Hypothalamus (tissue), 51 donors: Measurements from ENCODE around the gene G6PC2.
"Not testable (repeated sequence)": the region's sequence is repeated elsewhere in the genome, so short reads cannot be mapped to it uniquely, and the experiment has no call there.

Source experiments
- DNase-seq, 51 donors: peaks; one replicate each; lab custom pipeline; 2025; lab: John Stamatoyannopoulos, UW

G6PC2 gene

DNA sequence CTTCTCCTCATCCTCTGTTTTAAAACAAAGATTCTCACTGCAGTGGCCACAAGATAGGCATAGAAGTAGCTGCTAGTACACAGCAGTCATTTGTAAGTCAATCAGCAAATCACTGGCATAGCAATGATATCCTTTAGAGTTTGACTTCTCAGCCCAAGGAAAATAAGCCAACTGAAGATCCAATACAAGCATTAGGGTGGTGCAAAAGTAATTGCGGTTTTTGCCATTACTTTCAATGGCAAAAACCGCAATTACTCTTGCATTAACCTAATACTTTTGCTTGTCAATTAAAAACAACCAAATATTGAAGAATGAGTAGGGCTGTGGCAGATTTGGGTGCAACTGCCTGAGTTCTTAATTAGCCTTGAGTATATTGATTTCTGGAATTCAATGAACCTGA lies 2.8 kb downstream of the G6PC2 start:
- no peak for DNase-seq

GRCh38 chr2:168904358-168904757 lies 3.3 kb downstream of the G6PC2 start:
- DNase-seq, result no peak

- DNase-seq, result no peak
Observed at GRCh38 chr2:168907940-168908662, 7.0 kb downstream of the G6PC2 start.

GRCh38 chr2:168910330-168910729 lies 9.2 kb downstream of the G6PC2 start:
- no peak for DNase-seq

- no peak for DNase-seq
Observed at GRCh38 chr2:168912466-168912865, 11.4 kb downstream of the G6PC2 start.

DNA sequence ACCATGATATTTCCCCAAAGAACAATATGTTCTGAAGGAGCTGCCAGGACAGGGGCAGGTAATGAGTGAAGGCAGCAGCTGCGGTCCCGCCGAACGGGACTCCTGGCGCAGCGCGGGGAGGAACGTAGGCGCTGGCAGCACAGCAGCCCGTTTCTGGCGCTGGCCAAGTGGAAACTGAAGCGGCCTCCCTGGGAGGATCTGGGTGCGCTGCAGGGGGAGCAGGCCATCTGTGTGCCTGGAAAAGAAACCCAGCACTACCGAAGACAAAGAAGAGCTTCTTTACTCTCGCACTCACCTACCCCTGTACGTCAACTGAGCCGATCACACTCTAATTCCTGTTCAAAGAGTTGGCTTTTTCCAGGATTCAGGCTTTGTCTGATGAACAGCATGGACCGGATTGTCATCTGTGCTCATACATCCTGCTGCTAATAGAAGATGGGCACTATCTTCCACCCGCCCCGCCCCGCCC lies 11.8 kb downstream of the G6PC2 start:
- peak in 32 of 51 donors; percentile 2 to 45 (median 10) for DNase-seq

DNA sequence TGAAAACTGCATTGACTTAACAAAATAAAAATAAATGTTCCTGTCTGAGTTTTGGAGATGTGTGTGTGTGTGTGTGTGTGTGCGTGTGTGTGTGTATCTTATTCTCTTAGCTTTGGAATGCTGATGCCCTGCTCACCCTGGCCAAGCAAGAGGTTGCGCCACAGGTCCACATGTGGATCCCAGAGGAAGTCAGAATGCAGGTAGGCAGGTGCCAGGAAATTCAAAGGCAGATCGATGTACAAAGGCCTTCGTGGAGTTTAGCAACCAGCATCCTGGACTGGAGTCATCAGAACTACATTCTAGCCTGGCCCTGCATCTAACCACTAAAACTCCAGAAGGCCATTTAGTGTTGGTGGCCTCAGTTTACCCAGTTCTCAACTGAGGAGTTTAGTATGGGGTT lies 12.4 kb downstream of the G6PC2 start:
- no peak for DNase-seq

GRCh38 chr2:168915441-168916330 lies 14.6 kb downstream of the G6PC2 start:
- no peak for DNase-seq

DNA sequence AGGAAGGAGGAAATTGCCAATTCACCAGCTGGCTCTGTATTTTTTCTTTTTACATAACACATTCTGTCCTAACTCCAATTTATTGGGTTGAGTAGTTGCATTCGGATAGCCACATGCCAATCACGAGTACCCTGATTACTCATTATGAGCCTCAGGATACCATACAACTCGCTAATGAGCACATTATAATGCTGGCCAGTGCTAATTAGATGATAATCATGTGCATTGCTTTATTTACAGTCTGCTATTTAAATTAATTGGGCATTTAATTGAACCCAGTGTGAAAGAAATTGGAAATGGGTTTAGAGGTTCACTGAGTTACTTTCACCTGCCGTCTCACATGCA lies 15.2 kb downstream of the G6PC2 start:
- no peak for DNase-seq

- DNase-seq, result no peak
Observed at GRCh38 chr2:168920504-168921157, 19.5 kb downstream of the G6PC2 start.

DNA sequence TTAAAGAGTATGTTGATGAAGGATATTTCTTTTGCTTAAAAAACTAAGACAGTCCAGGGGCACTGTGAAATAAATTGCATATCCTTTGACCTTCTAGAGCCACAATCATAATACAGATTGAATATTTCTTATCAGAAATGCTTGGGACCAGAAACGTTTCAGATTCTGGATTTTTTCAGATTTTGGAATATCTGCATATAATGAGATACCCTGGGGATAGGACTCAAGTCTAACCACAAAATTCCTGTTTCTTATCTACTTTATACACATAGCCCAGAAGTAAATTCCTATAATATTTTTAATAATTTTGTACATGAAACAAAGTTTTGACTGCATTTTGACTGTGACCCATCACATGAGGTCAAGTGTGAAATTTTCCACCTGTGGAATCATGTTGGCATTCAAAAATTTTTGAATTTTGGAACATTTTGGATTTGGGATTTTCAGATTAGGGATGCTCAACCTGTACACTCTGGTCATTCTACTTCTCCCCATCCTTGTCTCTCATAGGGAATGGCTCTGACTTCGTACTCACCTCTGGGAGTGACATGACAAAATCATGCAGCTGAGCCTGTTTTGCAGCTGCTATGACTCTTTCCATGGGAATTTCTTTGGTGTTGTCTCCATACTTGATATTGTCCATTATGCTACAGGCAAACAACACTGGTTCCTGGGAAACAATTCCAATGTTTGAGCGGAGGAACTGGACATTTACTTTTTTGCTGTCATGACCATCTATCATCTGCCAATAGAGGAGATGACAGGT lies 25.7 kb downstream of the G6PC2 start:
- DNase-seq, result no peak

GRCh38 chr2:168928113-168928831 lies 27.2 kb downstream of the G6PC2 start:
- DNase-seq, result no peak

- no peak for DNase-seq
Observed at GRCh38 chr2:168929031-168929430, 27.9 kb downstream of the G6PC2 start.

DNA sequence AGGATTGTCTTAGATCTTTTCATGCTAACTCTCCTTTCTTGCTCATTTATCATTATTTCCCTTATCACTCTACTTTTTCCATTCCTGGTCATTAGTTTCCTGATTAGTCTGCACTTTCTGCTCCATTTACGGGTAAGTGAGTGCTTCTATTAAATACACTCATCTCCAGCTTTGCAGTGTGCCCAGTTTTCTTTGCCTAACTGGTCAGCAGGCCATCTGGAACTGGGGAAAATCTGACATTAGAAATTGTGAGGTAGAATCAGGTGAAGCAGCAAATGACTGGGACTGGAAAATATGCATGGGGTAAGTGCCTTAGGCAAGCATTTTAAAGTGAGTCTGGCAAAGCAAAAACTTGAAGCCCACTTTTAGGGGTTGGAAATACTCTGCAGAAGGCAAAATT lies 29.2 kb downstream of the G6PC2 start:
- DNase-seq, result no peak

DNA sequence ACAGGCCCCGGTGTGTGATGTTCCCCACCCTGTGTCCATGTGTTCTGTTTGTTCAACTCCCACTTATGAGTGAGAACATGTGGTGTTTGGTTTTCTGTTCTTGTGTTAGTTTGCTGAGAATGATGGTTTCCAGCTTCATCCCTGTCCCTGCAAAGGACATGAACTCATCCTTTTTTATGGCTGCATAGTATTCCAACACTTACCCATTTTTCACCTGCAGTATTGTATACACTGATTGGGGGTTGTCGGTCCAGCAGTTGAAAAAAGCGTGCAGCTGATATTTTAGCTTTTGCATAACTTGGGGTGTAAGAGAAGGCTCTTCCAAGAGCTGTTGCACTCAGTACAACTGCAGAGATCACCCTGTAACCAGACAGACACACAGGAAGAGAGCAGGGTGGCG lies 31.1 kb downstream of the G6PC2 start:
- DNase-seq, result not testable (repeated sequence)

DNA sequence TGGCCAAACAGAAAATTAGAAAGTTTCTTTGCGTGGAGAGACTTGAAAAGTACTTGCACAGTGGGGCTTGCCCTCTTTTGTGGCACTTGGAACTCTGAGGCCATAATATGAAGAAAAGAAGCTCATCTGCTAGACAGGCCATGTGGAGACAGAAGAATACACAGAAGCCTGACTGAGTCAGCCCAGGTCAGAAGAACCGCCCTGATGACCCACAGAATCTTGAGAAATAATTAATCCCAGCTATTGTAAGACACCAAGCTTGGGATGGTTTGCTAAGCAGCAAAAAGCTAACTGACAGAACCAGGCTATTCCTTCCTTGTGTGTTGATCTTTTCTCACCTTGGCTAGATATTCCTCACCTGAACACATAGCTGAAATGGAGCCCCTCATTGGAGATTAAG lies 33.7 kb downstream of the G6PC2 start:
- no peak for DNase-seq

- DNase-seq, result no peak
Observed at GRCh38 chr2:168935810-168936581, 34.9 kb downstream of the G6PC2 start.

- no peak for DNase-seq
Observed at GRCh38 chr2:168939061-168939460, 38.0 kb downstream of the G6PC2 start.

DNA sequence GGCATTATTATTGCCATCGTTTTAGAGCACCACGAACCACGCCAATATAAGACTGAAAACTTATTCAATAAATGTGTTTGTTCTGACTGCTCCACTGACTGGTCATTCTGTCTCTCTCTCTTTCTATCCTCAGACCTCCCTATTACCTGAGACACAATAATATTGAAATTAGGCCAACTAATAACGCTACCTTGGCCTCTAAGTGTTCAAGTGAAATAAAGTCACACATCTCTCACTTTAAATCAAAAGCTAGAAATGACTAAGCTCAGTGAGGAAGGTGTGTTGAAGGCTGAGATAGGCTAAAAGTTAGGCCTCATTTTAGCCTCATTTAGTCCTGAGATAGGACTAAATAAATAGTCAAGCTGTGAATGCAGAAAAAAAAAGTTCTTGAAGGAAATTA lies 38.8 kb downstream of the G6PC2 start:
- DNase-seq, result no peak
